CD14-positive monocyte (primary cell): ENCODE measurements around the gene LOX. TPM values are rescaled to one million over a fixed set of nuclear protein-coding genes. Genes with fewer than 3 reads are reported as not detected.

Experiments
- DNase-seq, 3 donors: peaks; one replicate each; pipeline ENCODE4 v3.0.0-alpha.2; 2011 to 2022
- H2AFZ ChIP-seq: 2 replicates; pipeline ENCODE4 v1.6.0; 2012; ENCODE audit warnings: mild to moderate bottlenecking, low read depth, low read length, inconsistent platforms; ENCODE audit not compliant: insufficient read depth, poor library complexity, severe bottlenecking
- H3K27ac ChIP-seq, 2 donors: 1 replicate in 1 of 2; 2 replicates in 1 of 2; pipeline ENCODE4 v1.5.1; 2012 to 2013; ENCODE audit warnings: low read length in 2 of 2, control low read depth in 1 of 2, inconsistent platforms in 1 of 2, low read depth in 1 of 2, mild to moderate bottlenecking in 1 of 2
- H3K27me3 ChIP-seq, 2 donors: one replicate each; pipeline versions ENCODE4 v1.6.0 to v1.6.1; 2011 to 2013; ENCODE audit warnings: low read length in 2 of 2; ENCODE audit not compliant: control insufficient read depth in 2 of 2, insufficient read depth in 2 of 2
- H3K36me3 ChIP-seq, 2 donors: replicated peaks in 1 of 2; 1 replicate in 1 of 2; 2 replicates in 1 of 2; pipeline versions ENCODE4 v1.5.1 to v1.6.1; 2012 to 2013; ENCODE audit warnings: low read length in 2 of 2, control low read depth in 1 of 2, inconsistent platforms in 1 of 2, mild to moderate bottlenecking in 1 of 2; ENCODE audit not compliant: insufficient read depth in 2 of 2, control insufficient read depth in 1 of 2
- H3K4me1 ChIP-seq, 2 donors: 1 replicate in 1 of 2; 2 replicates in 1 of 2; pipeline versions ENCODE4 v1.5.1 to v1.6.1; 2012 to 2013; ENCODE audit warnings: low read length in 2 of 2, control low read depth in 1 of 2, inconsistent platforms in 1 of 2, mild to moderate bottlenecking in 1 of 2, moderate library complexity in 1 of 2; ENCODE audit not compliant: insufficient read depth in 2 of 2, control insufficient read depth in 1 of 2
- H3K4me2 ChIP-seq: replicated peaks from 2 replicates; pipeline ENCODE3; 2012; ENCODE audit warnings: low read length, moderate library complexity, mild to moderate bottlenecking; ENCODE audit not compliant: poor library complexity, severe bottlenecking; ENCODE audit errors: extremely low read depth
- H3K4me3 ChIP-seq, 3 experiments: fragments of 200-600 bp in 1 of 3; sonication (generic) in 1 of 3; replicated peaks in 1 of 3; 1 replicate in 2 of 3; 2 replicates in 1 of 3; pipeline ENCODE4 v1.5.1; 2011 to 2013; ENCODE audit warnings: low read length in 3 of 3, mild to moderate bottlenecking in 3 of 3, control low read depth in 2 of 3, low read depth in 2 of 3, inconsistent platforms in 1 of 3, moderate library complexity in 1 of 3
- H3K79me2 ChIP-seq: 2 replicates; pipeline ENCODE4 v1.6.0; 2012; ENCODE audit warnings: mild to moderate bottlenecking, control low read depth, inconsistent platforms, low read length, moderate library complexity; ENCODE audit not compliant: insufficient read depth
- H3K9ac ChIP-seq: 2 replicates; pipeline ENCODE4 v1.6.0; 2017; ENCODE audit warnings: low read length, mild to moderate bottlenecking; ENCODE audit not compliant: insufficient read depth, poor library complexity, severe bottlenecking
- H3K9me3 ChIP-seq, 2 donors: replicated peaks in 1 of 2; 1 replicate in 1 of 2; 2 replicates in 1 of 2; pipeline versions ENCODE4 v1.5.1 to v1.6.1; 2012 to 2013; ENCODE audit warnings: low read length in 2 of 2, control low read depth in 1 of 2; ENCODE audit not compliant: control insufficient read depth in 1 of 2, insufficient read depth in 1 of 2
- H4K20me1 ChIP-seq: 2 replicates; pipeline ENCODE4 v1.6.0; 2012; ENCODE audit warnings: mild to moderate bottlenecking, low read length, control low read depth, moderate library complexity; ENCODE audit not compliant: insufficient read depth
- H3K27ac Mint-ChIP-seq, 7 donors: one replicate each; pipeline ENCODE4 v1.8.0; 2020; ENCODE audit warnings: mild to moderate bottlenecking in 7 of 7, mixed read lengths in 7 of 7, moderate library complexity in 6 of 7, inconsistent platforms in 2 of 7
- H3K27me3 Mint-ChIP-seq, 3 donors: one replicate each; pipeline ENCODE4 v1.8.0; 2021 to 2022; ENCODE audit warnings: low read depth in 3 of 3, mild to moderate bottlenecking in 3 of 3, mixed read lengths in 3 of 3, moderate library complexity in 3 of 3, inconsistent platforms in 1 of 3
- H3K36me3 Mint-ChIP-seq, 2 donors: one replicate each; pipeline ENCODE4 v1.8.0; 2020; ENCODE audit warnings: mixed read lengths in 2 of 2, inconsistent platforms in 1 of 2, mild to moderate bottlenecking in 1 of 2
- H3K4me1 Mint-ChIP-seq: one replicate; pipeline ENCODE4 v1.8.0; 2020; ENCODE audit warnings: mild to moderate bottlenecking, mixed read lengths
- H3K4me3 Mint-ChIP-seq, 2 donors: one replicate each; pipeline ENCODE4 v1.8.0; 2020; ENCODE audit warnings: mild to moderate bottlenecking in 2 of 2, mixed read lengths in 2 of 2, moderate library complexity in 1 of 2
- H3K9me3 Mint-ChIP-seq, 7 donors: one replicate each; pipeline ENCODE4 v1.8.0; 2020 to 2022; ENCODE audit warnings: mixed read lengths in 7 of 7, mild to moderate bottlenecking in 6 of 7, moderate library complexity in 6 of 7, inconsistent platforms in 2 of 7
- WGBS: methylation state at CpG from one replicate; pipeline ENCODE4 v1.1.5; 2013; ENCODE audit warnings: missing lambda C conversion rate; ENCODE audit not compliant: insufficient coverage; 5-methylcytosine and 5-hydroxymethylcytosine counted together
- intact Hi-C, 2 donors: fragments of 100-400 bp; cut with micrococcal nuclease; formaldehyde crosslinking; loops; one replicate each; pipeline versions ENCODE4 v1.15.0 to v1.15.1; 2023
- polyA plus RNA-seq, 3 donors: library from polyadenylated mRNA; depleted of rRNA in 1 of 3; unstranded in 2 of 3; stranded (reverse) in 1 of 3; fragments of 300-500 nt in 2 of 3; fragments of >200 nt in 1 of 3; fragmentation: Illumina TruSeq in 2 of 3; gene quantifications; 1 replicate in 2 of 3; 2 replicates in 1 of 3; pipeline ENCODE4 v1.2.3, GENCODE V29; 2012 to 2021
- TF ChIP-seq, protein P1 (sequence below): fragments of 200-600 bp; IDR thresholded peaks from one replicate; pipeline ENCODE4 v1.8.0; 2022; ENCODE audit warnings: antibody characterized with exemption, mild to moderate bottlenecking

Gene LOX
- polyA plus RNA-seq, 3 donors, result not detected

DNA sequence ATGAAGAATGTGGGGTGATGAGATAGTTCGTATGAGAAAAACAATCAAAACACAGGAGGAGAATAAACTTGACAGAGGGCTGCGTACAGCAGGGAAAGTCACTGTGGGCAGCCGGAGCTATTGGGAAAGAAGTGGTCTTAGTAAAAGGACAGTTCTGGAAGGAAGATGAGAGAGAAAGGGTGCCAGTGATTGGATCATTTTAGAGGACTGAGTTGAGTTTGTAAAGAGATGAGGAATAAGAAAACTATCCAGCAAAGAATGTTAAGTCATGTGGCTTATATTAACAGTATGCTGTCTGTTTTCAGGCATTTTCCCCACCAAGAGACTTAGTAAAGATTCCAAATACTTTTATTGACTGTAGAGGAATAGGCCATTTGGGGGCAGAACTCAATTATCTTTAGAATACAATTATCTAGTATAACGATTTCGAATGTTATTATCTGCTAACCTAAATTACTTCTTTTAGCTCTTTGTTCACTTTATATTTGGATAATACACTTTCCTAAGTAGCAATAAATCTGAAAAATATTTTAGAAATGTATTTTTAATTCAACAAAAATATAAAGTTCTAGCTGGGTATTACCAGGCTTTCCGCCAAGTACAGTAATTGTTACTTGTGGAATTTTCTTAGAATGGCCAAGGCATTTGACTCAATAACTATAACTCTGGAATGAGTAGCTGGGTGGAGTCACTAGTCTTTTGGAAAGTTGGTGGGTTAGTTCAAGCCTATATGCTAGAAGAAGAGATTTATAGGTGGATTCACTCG lies 15.5 kb upstream of the LOX start:
- Histone ChIP-seq H3K9me3 (no peaks in the 10 kb centered on the region), H3K27ac (no peak overlapping the region), H3K27me3 (no peaks in the 10 kb centered on the region), H3K4me3 (no peak overlapping the region), H2AFZ (no peak overlapping the region), H4K20me1 (no peaks in the 10 kb centered on the region), H3K4me1 (no peaks in the 10 kb centered on the region), H3K9ac (no peak overlapping the region), H3K36me3 (no peaks in the 10 kb centered on the region), H3K4me2 (no peak overlapping the region), H3K79me2 (no peaks in the 10 kb centered on the region)
- no peak for DNase-seq
- Mint-ChIP-seq H3K27me3 (peaks cover 0 to 7% (median 3%) of the 10 kb centered on the region in 3 donors), H3K4me1 (no peaks in the 10 kb centered on the region), H3K4me3 (no peak overlapping the region), H3K27ac (peak overlapping the region in 1 of 7 donors; percentile 35), H3K36me3 (no peaks in the 10 kb centered on the region), H3K9me3 (peaks cover 0 to 3% (median 0%) of the 10 kb centered on the region in 7 donors)
- intact Hi-C loops, result no loop called here
- 100% methylated on average over 3 of the region's 7 CpGs for WGBS
- TF ChIP-seq, protein P1, sequence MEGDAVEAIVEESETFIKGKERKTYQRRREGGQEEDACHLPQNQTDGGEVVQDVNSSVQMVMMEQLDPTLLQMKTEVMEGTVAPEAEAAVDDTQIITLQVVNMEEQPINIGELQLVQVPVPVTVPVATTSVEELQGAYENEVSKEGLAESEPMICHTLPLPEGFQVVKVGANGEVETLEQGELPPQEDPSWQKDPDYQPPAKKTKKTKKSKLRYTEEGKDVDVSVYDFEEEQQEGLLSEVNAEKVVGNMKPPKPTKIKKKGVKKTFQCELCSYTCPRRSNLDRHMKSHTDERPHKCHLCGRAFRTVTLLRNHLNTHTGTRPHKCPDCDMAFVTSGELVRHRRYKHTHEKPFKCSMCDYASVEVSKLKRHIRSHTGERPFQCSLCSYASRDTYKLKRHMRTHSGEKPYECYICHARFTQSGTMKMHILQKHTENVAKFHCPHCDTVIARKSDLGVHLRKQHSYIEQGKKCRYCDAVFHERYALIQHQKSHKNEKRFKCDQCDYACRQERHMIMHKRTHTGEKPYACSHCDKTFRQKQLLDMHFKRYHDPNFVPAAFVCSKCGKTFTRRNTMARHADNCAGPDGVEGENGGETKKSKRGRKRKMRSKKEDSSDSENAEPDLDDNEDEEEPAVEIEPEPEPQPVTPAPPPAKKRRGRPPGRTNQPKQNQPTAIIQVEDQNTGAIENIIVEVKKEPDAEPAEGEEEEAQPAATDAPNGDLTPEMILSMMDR, result no peak

DNA sequence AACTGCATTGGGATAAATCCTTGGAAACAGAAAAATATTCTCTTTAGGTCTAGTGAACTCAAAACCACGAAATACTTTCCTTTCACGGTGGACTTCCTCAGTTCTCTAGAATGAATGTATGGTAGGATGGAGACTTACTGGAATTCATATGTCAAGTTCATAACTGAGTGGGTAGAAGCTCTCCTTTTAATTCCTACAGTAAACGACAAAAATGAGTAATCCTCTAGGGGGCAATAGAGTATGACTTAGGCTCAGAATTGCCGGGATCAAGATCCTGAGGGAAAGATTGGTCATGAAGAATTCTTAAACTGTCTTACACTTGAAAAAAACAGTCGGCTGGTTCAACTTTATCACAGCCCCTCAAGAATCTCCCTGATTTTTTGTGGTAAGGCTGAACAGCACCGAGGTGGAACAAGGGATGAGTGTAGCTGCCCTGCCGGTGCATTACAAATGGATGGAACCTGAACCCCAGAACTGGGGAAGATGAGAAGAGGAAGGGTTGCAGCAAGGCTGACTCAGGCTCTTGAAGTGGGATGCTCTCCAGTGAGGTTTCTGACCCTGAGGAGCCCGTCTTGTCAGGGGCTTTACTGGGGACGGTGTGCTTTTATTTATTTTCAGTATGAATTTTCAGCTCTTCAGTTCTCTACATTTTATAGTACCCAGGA lies 14.0 kb upstream of the LOX start:
- 100% methylated on average over 1 of the region's 9 CpGs for WGBS
- no peaks in the 10 kb centered on the region for H3K9me3 ChIP-seq
- intact Hi-C loops, result no loop called here
- no peak overlapping the region for H3K4me3 Mint-ChIP-seq
- H3K36me3 ChIP-seq, result no peaks in the 10 kb centered on the region
- peaks cover 0 to 3% (median 0%) of the 10 kb centered on the region in 7 donors for H3K9me3 Mint-ChIP-seq
- no peaks in the 10 kb centered on the region for H3K79me2 ChIP-seq
- TF ChIP-seq, protein P1, result no peak
- H3K4me3 ChIP-seq, result no peak overlapping the region
- no peak overlapping the region for H3K27ac ChIP-seq
- H3K27ac Mint-ChIP-seq, result no peak overlapping the region
- no peaks in the 10 kb centered on the region for H3K27me3 ChIP-seq
- no peaks in the 10 kb centered on the region for H3K4me1 Mint-ChIP-seq
- H4K20me1 ChIP-seq, result no peaks in the 10 kb centered on the region
- no peaks in the 10 kb centered on the region for H3K36me3 Mint-ChIP-seq
- H3K4me2 ChIP-seq, result no peak overlapping the region
- no peak overlapping the region for H2AFZ ChIP-seq
- no peak for DNase-seq
- H3K9ac ChIP-seq, result no peak overlapping the region
- peaks cover 0 to 7% (median 3%) of the 10 kb centered on the region in 3 donors for H3K27me3 Mint-ChIP-seq
- H3K4me1 ChIP-seq, result no peaks in the 10 kb centered on the region
